DMS53 (cell line): ENCODE data around the gene TOP2A.
"Not testable (repeated sequence)": the region's sequence is repeated elsewhere in the genome, so short reads cannot be mapped to it uniquely, and the experiment has no call there.

Experiments
- DNase-seq: peaks from one replicate; lab custom pipeline; 2025; lab: John Stamatoyannopoulos, UW

The TOP2A gene

DNA sequence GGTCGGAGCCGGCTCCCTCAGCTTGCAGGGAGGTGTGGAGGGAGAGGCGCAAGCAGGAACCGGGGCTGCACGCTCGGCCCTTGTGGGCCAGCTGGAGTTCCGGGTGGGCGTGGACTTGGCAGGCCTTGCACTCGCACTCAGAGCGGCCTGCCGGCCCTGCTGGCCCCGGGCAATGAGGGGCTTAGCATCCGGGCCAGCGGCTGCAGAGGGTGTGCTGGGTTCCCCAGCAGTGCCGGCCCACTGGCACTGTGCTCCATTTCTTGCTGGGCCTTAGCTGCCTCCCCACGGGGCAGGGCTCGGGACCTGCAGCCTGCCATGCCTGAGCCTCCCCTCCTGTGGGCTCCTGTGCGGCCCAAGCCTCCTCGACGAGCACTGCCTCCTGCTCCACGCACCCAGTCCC lies 41.9 kb downstream of the TOP2A start:
- DNase-seq: not testable (repeated sequence)

GRCh38 chr17:40374821-40375498 lies 42.7 kb downstream of the TOP2A start:
- no peak for DNase-seq

GRCh38 chr17:40373999-40374398 lies 43.7 kb downstream of the TOP2A start:
- no peak for DNase-seq

GRCh38 chr17:40373324-40373723 lies 44.4 kb downstream of the TOP2A start:
- no peak for DNase-seq

DNA sequence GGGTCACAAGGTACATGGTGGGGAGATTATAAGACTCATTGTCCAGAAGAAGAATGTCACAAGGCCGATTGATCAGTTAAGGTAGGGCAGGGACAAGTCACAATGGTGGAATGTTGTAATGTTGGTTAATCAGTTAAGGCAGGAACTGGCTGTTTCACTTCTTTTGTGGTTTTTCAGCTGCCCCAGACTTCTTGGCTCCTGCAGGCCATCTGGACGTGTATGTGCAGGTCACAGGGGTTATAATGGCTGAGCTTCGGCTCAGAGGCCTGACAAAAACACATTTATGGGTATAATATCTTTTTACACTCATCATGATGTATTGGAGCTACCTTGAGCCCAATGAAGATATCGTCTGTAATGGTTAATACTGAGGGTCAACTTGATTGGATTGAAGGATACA lies 45.1 kb downstream of the TOP2A start:
- not testable (repeated sequence) for DNase-seq

- no peak for DNase-seq
Measured at GRCh38 chr17:40372031-40372430, 45.7 kb downstream of the TOP2A start.

GRCh38 chr17:40371261-40371929 lies 46.3 kb downstream of the TOP2A start:
- DNase-seq: peak; percentile 58

- no peak for DNase-seq
Measured at GRCh38 chr17:40369923-40370322, 47.8 kb downstream of the TOP2A start.

GRCh38 chr17:40367728-40368127 lies 50.0 kb downstream of the TOP2A start:
- DNase-seq: not testable (repeated sequence)

DNA sequence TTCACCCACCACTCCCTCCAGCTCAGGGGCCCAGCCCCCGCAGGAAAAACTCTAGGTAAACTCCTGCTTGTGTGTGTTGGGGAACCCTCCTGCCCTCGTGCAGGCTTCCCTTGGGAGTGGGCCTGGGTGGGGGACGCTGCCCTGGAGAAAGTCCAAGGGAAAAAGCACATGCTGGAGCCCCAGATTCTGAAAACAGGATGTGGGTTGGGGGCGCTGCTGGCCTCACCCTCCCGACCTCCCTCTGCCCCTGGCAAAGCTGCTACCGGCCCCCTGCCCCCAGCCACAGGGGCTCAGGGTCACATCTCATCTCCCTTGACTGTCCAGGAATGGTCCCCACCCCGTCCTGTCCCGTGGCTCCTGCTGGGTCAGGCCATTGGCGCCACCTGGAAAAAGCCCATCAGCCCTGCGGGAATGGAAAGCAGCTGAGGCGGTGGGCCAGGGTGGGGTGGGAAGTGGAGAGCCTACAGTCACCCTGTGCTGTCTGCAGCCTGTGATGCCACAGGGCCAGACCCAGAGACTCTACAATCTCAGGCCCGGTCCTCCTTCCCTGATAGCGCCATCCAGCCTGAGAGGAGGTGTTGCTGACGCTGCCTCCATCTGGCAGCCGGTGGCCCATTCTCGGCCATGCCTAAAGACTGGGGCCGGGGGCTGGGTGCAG lies 50.7 kb downstream of the TOP2A start:
- DNase-seq: no peak

DNA sequence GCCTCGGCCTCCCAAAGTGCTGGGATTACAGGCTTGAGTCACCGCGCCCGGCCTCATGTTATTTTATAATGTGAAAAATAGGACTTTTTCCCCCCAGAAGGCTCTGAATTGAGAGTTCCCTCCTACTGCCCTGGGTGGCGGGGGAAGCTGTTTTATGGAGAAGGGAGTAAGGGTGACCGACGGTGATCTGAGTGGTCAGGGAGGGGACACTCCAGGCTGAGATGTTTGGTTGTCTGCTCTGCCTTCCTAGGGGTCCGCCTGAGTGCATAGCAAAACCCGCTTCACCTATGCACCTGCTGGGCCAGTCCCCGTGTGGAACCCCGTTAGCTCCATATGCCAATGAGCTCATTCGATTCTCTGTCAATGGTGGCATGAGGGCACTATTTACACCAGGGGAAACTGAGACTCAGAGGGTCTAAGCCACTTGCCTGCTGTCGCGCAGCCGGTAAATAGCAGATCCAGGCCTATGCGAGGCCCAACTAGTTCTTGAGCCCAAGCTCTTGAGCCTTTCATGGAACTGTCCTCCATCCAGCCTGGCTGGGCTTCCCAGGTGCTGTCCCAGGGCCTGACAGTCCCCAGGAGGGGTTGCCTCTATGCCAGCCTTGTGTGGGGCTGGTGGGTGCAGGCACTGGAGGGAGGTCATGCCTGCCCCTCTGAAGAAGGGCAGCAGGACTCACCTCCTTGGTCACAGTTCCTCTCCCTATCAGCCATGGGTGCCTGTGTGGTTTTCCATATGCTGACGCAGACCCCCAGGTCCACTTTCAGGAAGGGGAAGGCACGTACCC lies 51.4 kb downstream of the TOP2A start:
- DNase-seq: no peak

GRCh38 chr17:40364906-40365305 lies 52.8 kb downstream of the TOP2A start:
- no peak for DNase-seq

- DNase-seq: no peak
Measured at GRCh38 chr17:40364121-40364861, 53.4 kb downstream of the TOP2A start, which contains the start of gene GJD3. TSS of gene GJD3 (minus strand) at chr17:40364737. CDS start at chr17:40363815, 922 bp downstream.

DNA sequence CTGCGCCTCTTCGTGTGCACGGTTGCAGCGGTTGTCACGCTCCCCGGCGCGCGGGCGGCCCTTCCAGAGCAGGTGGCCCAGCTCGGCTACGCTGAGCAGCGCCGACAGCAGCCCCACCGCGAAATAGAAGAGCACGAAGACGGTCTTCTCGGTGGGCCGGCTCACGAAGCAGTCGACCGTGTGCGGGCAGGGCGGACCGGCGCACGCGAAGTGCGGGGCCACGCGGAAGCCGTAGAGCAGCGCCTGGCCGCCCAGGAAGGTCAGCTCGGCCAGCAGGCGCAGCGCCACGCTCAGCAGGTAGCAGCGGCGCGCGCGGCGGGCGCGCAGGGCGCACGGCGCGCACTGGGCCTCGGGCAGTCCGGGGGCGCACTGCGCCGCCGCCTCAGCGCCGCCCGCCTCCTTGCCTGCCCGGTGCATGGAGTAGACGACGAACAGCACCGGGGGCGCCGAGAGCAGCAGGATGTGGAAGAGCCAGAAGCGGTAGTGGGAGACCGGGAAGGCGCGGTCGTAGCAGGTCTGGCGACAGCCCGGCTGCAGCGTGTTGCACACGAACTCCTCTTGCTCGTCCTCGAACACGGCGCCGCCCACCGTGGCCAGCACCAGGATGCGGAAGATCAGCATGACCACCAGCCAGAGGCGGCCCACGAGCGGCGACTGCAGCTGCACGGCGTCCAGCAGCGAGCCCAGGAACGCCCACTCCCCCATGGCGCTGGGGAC lies 54.4 kb downstream of the TOP2A start:
- peak; percentile 65 for DNase-seq

DNA sequence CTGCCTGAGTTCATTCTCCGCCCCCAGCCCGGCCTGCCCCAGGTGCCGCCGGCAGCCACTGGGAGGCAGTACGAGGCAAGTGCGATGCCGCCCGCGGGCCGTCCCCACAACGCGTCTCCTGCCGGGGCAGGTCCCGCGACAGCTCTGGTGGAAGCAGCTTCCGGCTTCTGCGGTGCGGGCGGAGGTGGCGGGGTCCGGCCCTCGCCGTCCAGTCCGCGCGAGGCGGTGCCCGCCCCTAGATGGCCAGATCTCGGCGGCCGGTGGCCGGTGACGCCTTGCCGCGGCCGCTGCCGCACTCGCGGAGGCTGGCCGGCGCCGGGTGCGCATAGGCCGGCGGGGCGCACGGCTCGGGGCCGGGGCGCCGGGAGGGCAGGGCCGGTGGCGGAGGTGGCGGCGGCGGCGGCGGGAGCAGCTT lies 55.0 kb downstream of the TOP2A start:
- peak; percentile 89 for DNase-seq

- peak; percentile 40 for DNase-seq
Measured at GRCh38 chr17:40361925-40362695, 55.6 kb downstream of the TOP2A start.

- no peak for DNase-seq
Measured at GRCh38 chr17:40361063-40361924, 56.4 kb downstream of the TOP2A start.

DNA sequence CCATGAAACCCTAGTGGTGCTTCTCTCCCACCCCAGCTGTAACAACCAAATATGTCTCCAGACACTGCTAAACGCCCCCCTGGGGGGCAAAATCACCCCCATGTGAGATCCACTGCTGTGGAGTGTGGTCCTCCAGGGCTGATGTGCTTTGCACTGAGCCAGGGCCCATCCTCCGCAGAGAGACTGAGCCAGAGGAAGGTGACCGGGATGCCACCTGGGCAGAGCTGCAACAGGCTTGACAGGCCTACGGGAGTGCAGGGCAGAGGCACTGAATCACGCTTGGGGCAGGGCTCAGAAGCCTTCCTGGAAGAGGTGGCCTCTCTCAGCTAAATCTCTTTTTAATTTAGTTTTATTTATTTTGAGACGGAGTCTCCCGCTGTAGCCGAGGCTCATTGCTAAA lies 57.6 kb downstream of the TOP2A start:
- DNase-seq: no peak
